Activated naive CD4-positive, alpha-beta T cell treated with anti-CD3 and anti-CD28 coated beads for 36 hours (primary cell): ENCODE measurements around the gene ZGLP1. TPM values are rescaled to one million over a fixed set of nuclear protein-coding genes. Genes with fewer than 3 reads are reported as not detected.

Experiments used
- CTCF ChIA-PET: fragments of 350-600 bp; sonication (Branson Sonifier 250); formaldehyde crosslinking; loops from one replicate; lab custom pipeline; 2021; ENCODE audit warnings: antibody characterized with exemption; lab: Charles Lee
- DNase-seq: peaks from one replicate; pipeline ENCODE4 v3.0.0-alpha.2; 2020
- H3K27ac Mint-ChIP-seq: one replicate; pipeline ENCODE4 v1.8.0; 2021; ENCODE audit warnings: mild to moderate bottlenecking, mixed read lengths
- H3K27me3 Mint-ChIP-seq: one replicate; pipeline ENCODE4 v1.8.0; 2021; ENCODE audit warnings: low read depth, mixed read lengths
- H3K36me3 Mint-ChIP-seq: one replicate; pipeline ENCODE4 v1.8.0; 2021; ENCODE audit warnings: low read depth, mixed read lengths
- H3K4me1 Mint-ChIP-seq: one replicate; pipeline ENCODE4 v1.8.0; 2021; ENCODE audit warnings: low read depth, mixed read lengths
- H3K4me3 Mint-ChIP-seq: one replicate; pipeline ENCODE4 v1.8.0; 2021; ENCODE audit warnings: mild to moderate bottlenecking, moderate library complexity, mixed read lengths
- H3K9me3 Mint-ChIP-seq: one replicate; pipeline ENCODE4 v1.8.0; 2021; ENCODE audit warnings: mixed read lengths
- intact Hi-C: fragments of 100-400 bp; cut with micrococcal nuclease; formaldehyde crosslinking; loops from one replicate; pipeline ENCODE4 v1.15.1; 2023
- total RNA-seq, 2 experiments: library from RNA; stranded (reverse); gene quantifications; one replicate each; pipeline ENCODE4 v1.2.3, GENCODE V29; 2021

Gene ZGLP1
- total RNA-seq, 2 experiments from 2014 or later = 0.86 to 1.1 TPM

- intact Hi-C loops = loop anchor here (10.0 kb wide), 3 partner anchors 141 to 629 kb away; partner anchors contain the start of genes ANGPTL6, DNMT1, PPAN and SMARCA4
- H3K36me3 Mint-ChIP-seq = peaks cover 24% of the 10 kb centered on the region
- H3K27ac Mint-ChIP-seq = no peak overlapping the region
- H3K27me3 Mint-ChIP-seq = no peaks in the 10 kb centered on the region
- no peak for DNase-seq
- H3K9me3 Mint-ChIP-seq = no peaks in the 10 kb centered on the region
- no peak overlapping the region for H3K4me3 Mint-ChIP-seq
- peaks cover 54% of the 10 kb centered on the region for H3K4me1 Mint-ChIP-seq
- CTCF ChIA-PET = interaction anchor here (0.9 to 1.0 kb wide), 2 partner anchors 16 to 53 kb away, joined by 4 read pairs; no protein-coding TSS in a partner anchor
These were observed 25.9 kb upstream of the ZGLP1 start for GRCh38 chr19:10335352-10335985.

DNA sequence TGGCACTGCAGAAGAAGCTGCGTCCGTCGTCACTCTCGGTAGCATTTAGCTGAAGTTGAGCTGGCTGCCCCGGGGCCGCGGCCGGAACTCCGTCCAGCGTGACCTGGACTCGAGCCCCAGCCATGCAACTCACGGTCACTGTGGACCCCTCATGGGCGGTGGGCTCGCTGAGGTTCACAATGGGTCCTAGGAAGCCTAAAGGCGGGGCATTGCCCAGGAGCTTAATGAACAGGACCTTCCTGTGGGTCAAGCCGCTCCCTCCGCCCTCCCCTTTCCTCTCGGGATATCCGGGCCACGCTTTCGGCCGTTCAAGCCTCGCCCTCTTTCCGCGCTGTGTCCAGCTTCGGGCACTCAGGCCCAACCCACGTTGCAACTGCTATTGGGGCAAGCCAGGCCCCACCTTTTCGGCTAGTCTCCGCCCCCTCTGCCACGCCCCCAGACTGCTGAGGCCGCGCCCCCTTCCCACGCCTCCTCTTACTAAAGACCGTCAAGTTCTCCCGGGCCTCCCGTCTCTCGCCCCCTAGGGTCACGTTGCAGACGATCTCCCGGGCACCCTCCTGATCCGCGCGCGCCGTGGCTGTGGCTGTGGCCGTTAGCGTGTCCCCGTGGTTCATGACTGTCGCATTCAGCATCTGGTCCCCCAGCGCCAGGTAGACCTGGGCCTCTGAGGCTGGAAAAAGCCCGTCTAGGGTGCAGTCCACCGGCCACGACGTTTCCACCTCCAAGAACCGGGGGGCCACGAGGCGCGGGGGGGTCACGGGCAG lies 25.2 kb upstream of the ZGLP1 start:
- peaks cover 30% of the 10 kb centered on the region for H3K36me3 Mint-ChIP-seq
- peak; percentile 60 for DNase-seq
- no peak overlapping the region for H3K27ac Mint-ChIP-seq
- H3K4me3 Mint-ChIP-seq = peak overlapping the region; percentile 94
- CTCF ChIA-PET = interaction anchor here (0.5 to 0.6 kb wide), 2 partner anchors 40 to 309 kb away, joined by 5 read pairs; no protein-coding TSS in a partner anchor
- H3K27me3 Mint-ChIP-seq = no peaks in the 10 kb centered on the region
- H3K4me1 Mint-ChIP-seq = peaks cover 49% of the 10 kb centered on the region
- no peaks in the 10 kb centered on the region for H3K9me3 Mint-ChIP-seq
- intact Hi-C loops = loop anchor here (5.0 to 10.0 kb wide), 4 partner anchors 47 to 630 kb away; partner anchors contain the start of genes ANGPTL6, DNMT1, ICAM4 and ICAM5

GRCh38 chr19:10333758-10334587 lies 24.4 kb upstream of the ZGLP1 start:
- no peak for DNase-seq
- CTCF ChIA-PET = interaction anchor here (0.5 to 0.9 kb wide), 3 partner anchors 41 to 308 kb away, joined by 3 to 5 read pairs (median 5); no protein-coding TSS in a partner anchor

GRCh38 chr19:10332965-10333757 lies 23.5 kb upstream of the ZGLP1 start, which contains the start of gene RAVER1:
Gene RAVER1 (minus strand): TSS chr19:10333529. CDS start chr19:10333507, 22 bp downstream.
- H3K36me3 Mint-ChIP-seq = peaks cover 33% of the 10 kb centered on the region
- DNase-seq = peak; percentile 99
- H3K4me1 Mint-ChIP-seq = peaks cover 36% of the 10 kb centered on the region
- intact Hi-C loops = loop anchor here (1.0 to 10.0 kb wide), 7 partner anchors 16 to 632 kb away; partner anchors contain the start of genes ANGPTL6, DNMT1, FDX2 and ICAM1
- peak within 1 kb of the TSS; percentile 96 for H3K27ac Mint-ChIP-seq
- no peaks in the 10 kb centered on the region for H3K27me3 Mint-ChIP-seq
- H3K4me3 Mint-ChIP-seq = peak within 1 kb of the TSS; percentile 94
- CTCF ChIA-PET = interaction anchor here (0.9 to 1.1 kb wide), 2 partner anchors 41 to 44 kb away, joined by 3 read pairs; no protein-coding TSS in a partner anchor
- no peaks in the 10 kb centered on the region for H3K9me3 Mint-ChIP-seq

More at GRCh38 chr19:10333758-10334587, 24.4 kb upstream of the ZGLP1 start:
- Mint-ChIP-seq H3K9me3 (no peaks in the 10 kb centered on the region), H3K4me1 (peaks cover 43% of the 10 kb centered on the region), H3K27ac (peak overlapping the region; percentile 96), H3K27me3 (no peaks in the 10 kb centered on the region), H3K4me3 (peak overlapping the region; percentile 94), H3K36me3 (peaks cover 33% of the 10 kb centered on the region)
- intact Hi-C loops = loop anchor here (1.0 to 10.0 kb wide), 7 partner anchors 17 to 631 kb away; partner anchors contain the start of genes ANGPTL6, DNMT1, FDX2 and ICAM1

- H3K27ac Mint-ChIP-seq = peak overlapping the region; percentile 96
- H3K36me3 Mint-ChIP-seq = peaks cover 37% of the 10 kb centered on the region
- DNase-seq = no peak
- no peaks in the 10 kb centered on the region for H3K9me3 Mint-ChIP-seq
- CTCF ChIA-PET = interaction anchor here (0.6 to 1.1 kb wide), 2 partner anchors 43 to 67 kb away, joined by 3 read pairs; no protein-coding TSS in a partner anchor
- H3K4me1 Mint-ChIP-seq = peaks cover 35% of the 10 kb centered on the region
- no peaks in the 10 kb centered on the region for H3K27me3 Mint-ChIP-seq
- H3K4me3 Mint-ChIP-seq = peak overlapping the region; percentile 94
- intact Hi-C loops = loop anchor here (2.0 to 10.0 kb wide), 5 partner anchors 16 to 632 kb away; partner anchors contain the start of genes ANGPTL6, DNMT1, FDX2 and ICAM4
These were observed 22.7 kb upstream of the ZGLP1 start for GRCh38 chr19:10332158-10332964.

GRCh38 chr19:10329555-10329954 lies 19.9 kb upstream of the ZGLP1 start:
- Mint-ChIP-seq H3K27ac (no peak overlapping the region), H3K9me3 (no peaks in the 10 kb centered on the region), H3K4me3 (no peak overlapping the region), H3K36me3 (peaks cover 31% of the 10 kb centered on the region), H3K4me1 (peaks cover 23% of the 10 kb centered on the region), H3K27me3 (no peaks in the 10 kb centered on the region)
- intact Hi-C loops = no loop called here
- CTCF ChIA-PET = no interaction called here
- DNase-seq = no peak

DNA sequence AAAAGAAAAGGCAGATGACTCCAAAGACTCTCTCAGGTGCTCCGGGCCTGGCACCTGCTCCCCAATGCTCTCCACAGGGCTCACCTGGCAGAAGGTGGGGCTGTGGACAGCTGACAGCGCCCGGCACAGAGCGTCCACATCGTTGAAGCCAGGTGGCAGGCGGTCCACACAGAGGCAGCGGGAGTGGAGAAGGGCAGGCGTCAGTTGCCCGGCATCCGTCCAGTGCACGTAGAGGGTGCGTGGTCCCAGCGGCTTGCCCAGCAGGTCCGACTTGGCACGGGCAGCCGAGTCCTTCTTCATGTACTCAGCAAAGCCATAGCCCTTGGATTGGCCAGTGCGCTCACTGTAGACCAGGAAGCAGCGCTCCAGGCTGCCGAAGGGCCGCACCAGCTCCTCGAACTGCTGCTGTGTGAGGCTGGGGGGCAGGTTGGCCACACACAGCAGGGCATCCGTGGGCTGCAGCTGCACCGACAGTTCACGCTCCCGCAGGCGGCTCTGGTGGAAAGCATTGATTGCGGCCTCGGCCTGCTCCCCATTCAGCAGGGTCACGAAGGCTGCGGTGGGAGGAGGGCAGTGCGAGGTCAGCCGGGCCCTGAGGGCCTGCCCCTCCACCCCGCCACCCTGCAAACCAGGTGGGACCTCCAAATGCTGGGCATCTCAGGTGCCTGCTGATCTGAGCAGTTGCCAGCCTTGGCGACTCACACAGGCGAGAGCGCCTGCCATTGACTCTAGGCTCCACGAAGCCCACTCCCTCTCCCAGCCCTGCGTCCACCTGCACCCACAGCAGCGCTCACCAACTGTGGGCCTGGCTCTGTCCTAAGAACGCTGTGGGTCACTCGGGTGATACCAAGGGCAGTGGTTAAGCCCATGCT lies 19.2 kb upstream of the ZGLP1 start:
- DNase-seq = no peak
- Mint-ChIP-seq H3K9me3 (no peaks in the 10 kb centered on the region), H3K27me3 (no peaks in the 10 kb centered on the region), H3K4me3 (no peak overlapping the region), H3K27ac (no peak overlapping the region), H3K4me1 (peaks cover 19% of the 10 kb centered on the region), H3K36me3 (peaks cover 28% of the 10 kb centered on the region)
- intact Hi-C loops = no loop called here
- CTCF ChIA-PET = interaction anchor here (0.6 kb wide), 1 partner anchor 16 kb away, joined by 4 read pairs; no protein-coding TSS in a partner anchor

DNA sequence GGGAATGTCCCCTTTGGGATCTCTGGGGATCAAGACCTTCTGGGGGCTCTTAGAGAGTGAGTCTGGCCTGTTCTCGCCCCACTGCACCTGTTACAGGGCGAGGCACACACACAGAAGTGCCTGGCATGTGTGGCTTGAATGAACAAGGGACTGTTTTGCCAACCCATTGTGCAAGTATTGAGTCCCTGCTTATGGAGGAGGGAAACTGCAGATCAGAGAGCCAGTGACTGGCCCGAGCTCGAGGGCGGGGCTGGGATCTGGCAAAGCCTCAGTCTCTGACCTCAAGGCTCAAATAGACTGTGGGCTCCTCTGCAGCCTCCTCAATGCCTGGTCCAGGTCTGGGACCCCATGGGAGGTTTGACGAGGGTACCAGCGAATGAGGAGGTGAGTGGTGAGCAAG lies 18.2 kb upstream of the ZGLP1 start:
- CTCF ChIA-PET = interaction anchor here (0.6 kb wide), 1 partner anchor 17 kb away, joined by 4 read pairs; no protein-coding TSS in a partner anchor
- no peak for DNase-seq
- peaks cover 20% of the 10 kb centered on the region for H3K36me3 Mint-ChIP-seq

GRCh38 chr19:10325732-10326131 lies 16.1 kb upstream of the ZGLP1 start:
- H3K36me3 Mint-ChIP-seq = peaks cover 20% of the 10 kb centered on the region
- H3K9me3 Mint-ChIP-seq = no peaks in the 10 kb centered on the region
- no peak overlapping the region for H3K27ac Mint-ChIP-seq
- H3K4me1 Mint-ChIP-seq = no peaks in the 10 kb centered on the region
- no peak for DNase-seq
- H3K4me3 Mint-ChIP-seq = no peak overlapping the region
- H3K27me3 Mint-ChIP-seq = no peaks in the 10 kb centered on the region
- CTCF ChIA-PET = interaction anchor here (0.6 to 1.5 kb wide), 3 partner anchors 37 to 76 kb away, joined by 3 to 4 read pairs (median 3); no protein-coding TSS in a partner anchor
- intact Hi-C loops = no loop called here

More for the DNA sequence above, 18.2 kb upstream of the ZGLP1 start:
- H3K27ac Mint-ChIP-seq = no peak overlapping the region
- peaks cover 13% of the 10 kb centered on the region for H3K4me1 Mint-ChIP-seq
- no peak overlapping the region for H3K4me3 Mint-ChIP-seq
- H3K9me3 Mint-ChIP-seq = no peaks in the 10 kb centered on the region
- intact Hi-C loops = no loop called here
- H3K27me3 Mint-ChIP-seq = no peaks in the 10 kb centered on the region
